Measurements from ENCODE around the gene ITM2A.
A peak's percentile ranks its signal among the peaks of the same experiment; 100 is the strongest.

Gene ITM2A

GRCh38 chrX:79367907-79368306 lies 773 bp upstream of the ITM2A start:
- DNase-seq (ENCODE audit: low read depth): no peak

GRCh38 chrX:79366556-79366872 lies 620 bp downstream of the ITM2A start:
- H3K4me3 ChIP-seq (ENCODE audit: low read depth, low read length): peak overlapping the region; percentile 40
- DNase-seq (ENCODE audit: low read depth): no peak
- TF ChIP-seq CTCF (conservative IDR thresholded peaks at IDR 0.05; ENCODE audit: low read depth, low read length): no peak

More at GRCh38 chrX:79367907-79368306, 773 bp upstream of the ITM2A start:
- TF ChIP-seq CTCF (conservative IDR thresholded peaks at IDR 0.05; ENCODE audit: low read depth, low read length): no peak
- H3K4me3 ChIP-seq (ENCODE audit: low read depth, low read length): no peak overlapping the region

GRCh38 chrX:79365591-79365990 lies 1.5 kb downstream of the ITM2A start:
- no peak overlapping the region for H3K4me3 ChIP-seq (ENCODE audit: low read depth, low read length)
- DNase-seq (ENCODE audit: low read depth): no peak
- TF ChIP-seq CTCF (conservative IDR thresholded peaks at IDR 0.05; ENCODE audit: low read depth, low read length): no peak

- DNase-seq (ENCODE audit: low read depth): no peak
- H3K4me3 ChIP-seq (ENCODE audit: low read depth, low read length): no peak overlapping the region
- TF ChIP-seq CTCF (conservative IDR thresholded peaks at IDR 0.05; ENCODE audit: low read depth, low read length): no peak
These were observed 2.8 kb downstream of the ITM2A start for GRCh38 chrX:79364306-79364705.

- TF ChIP-seq CTCF (conservative IDR thresholded peaks at IDR 0.05; ENCODE audit: low read depth, low read length): no peak
These were observed 5.8 kb downstream of the ITM2A start for GRCh38 chrX:79361192-79361870.

GRCh38 chrX:79336869-79337815 lies 30.0 kb downstream of the ITM2A start:
- no peak for TF ChIP-seq CTCF (conservative IDR thresholded peaks at IDR 0.05; ENCODE audit: low read depth, low read length)
- H3K4me3 ChIP-seq (ENCODE audit: low read depth, low read length): no peak overlapping the region
- no peak for DNase-seq (ENCODE audit: low read depth)

More at GRCh38 chrX:79361192-79361870, 5.8 kb downstream of the ITM2A start:
- DNase-seq (ENCODE audit: low read depth): no peak
- H3K4me3 ChIP-seq (ENCODE audit: low read depth, low read length): no peak overlapping the region
